Renal pelvis (tissue), 4 donors: Measurements from ENCODE around the gene CUEDC1. TPM values are rescaled to one million over a fixed set of nuclear protein-coding genes. Genes with fewer than 3 reads are reported as not detected.

ENCODE experiments used
- DNase-seq: peaks from one replicate; pipeline ENCODE4 v3.0.0-alpha.2; 2013
- polyA plus RNA-seq, 3 donors: library from polyadenylated mRNA; unstranded; fragments of 120-200 nt; gene quantifications; one replicate each; pipeline ENCODE4 v1.2.1, GENCODE V29; 2013; ENCODE audit not compliant: insufficient read length in 3 of 3

CUEDC1 gene
- polyA plus RNA-seq, 3 donors, result 45.1 to 51.0 (median 46.2) TPM

DNA sequence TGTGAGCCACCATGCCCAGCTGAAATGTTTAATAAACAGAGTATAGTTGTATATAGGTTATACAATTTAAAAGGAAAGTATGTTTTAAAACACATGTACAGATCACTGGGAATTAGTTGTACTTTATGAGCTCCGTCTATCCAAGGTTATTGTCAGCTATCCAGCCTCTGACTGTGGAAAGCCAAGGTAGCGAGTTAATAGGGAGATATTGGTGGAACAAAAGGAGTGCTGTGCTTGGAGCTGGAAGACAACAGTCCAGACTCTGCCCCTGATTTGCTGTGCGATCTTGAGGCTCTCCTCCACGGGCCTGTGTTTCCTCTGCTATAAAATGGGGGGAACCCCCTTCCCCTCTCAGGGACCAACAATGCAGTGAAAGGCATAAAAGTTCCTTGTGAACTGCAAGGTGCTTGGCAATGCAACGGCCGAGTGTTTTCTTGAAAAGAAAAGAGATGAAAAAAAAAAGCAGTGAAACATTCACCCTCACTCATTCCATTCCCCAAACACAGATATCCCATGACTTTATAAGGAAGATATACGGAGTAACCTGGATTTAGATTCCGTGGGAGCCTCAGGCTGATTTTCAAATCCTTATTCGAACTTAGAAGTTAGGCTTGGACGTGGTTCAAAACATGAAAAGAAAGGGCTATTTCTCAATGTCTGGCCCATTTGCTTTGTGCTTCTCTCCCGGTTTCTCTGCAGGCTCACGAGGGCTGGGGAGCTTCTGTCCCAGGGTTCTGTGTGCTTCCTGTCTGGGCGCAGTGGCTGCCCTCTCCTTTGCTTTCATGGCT lies 34.1 kb downstream of the CUEDC1 start:
- DNase-seq, result no peak

DNA sequence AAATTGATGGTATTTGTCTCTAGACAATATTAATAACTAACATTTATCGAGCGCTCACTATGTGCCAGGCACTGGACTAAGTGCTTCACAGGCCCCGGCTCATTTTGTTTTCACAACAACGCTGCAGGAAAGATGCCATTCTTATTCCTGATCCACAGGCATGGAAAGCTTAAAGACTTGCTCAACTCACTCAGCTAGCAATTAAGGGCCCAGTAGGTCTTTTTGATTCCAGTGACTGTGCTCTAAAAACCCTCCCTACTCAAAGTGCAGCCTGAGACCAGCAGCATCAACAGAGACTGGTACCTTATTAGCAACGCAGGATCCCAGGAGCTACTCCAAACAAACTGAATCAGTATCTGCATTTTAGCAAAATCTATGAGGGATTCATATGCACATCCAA lies 35.3 kb downstream of the CUEDC1 start:
- DNase-seq, result no peak

GRCh38 chr17:57918017-57918895 lies 37.0 kb downstream of the CUEDC1 start:
- DNase-seq, result no peak

DNA sequence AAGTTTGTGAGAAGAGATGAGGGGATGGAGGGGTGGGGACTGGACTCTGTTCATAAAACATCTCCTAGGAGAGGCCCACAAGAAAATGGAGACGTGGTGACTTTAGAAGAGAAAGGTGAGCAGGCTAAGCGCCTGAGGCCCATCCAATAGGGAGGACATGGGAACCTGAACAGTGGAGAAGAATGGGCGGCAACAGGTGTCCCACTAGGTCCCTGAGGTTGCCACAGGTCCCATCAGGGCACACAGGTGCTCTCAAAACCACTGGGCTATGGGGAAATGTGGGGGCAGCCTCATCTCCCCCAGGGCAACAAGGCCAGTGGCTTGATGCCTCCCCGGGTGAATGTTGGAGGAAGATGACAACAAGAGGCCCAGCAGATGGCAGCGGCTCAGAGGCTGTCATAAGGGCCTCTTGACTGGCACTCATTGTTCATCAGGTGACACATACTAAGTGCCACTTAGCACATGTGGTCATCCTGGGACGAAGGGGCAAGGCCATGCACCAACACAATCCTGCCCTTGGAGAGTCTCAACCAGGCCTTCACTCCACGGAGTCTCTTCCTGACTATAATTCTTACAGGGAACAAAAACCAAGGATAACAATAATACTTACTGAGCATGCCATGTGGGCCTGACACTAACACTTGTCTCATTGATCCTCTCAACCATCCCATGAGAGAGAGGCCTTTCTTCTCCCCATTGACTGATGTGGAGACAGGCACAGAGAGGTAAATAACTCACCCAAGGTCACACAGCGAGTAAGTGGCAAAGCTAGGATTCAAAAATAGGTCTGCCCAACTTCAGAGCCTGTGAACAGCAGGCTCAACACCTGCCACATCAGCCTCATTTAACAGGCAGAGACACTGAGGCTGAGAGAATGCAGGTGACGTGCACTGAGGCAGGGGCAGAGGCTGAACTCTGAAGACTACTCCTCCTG lies 38.0 kb downstream of the CUEDC1 start:
- no peak for DNase-seq

DNA sequence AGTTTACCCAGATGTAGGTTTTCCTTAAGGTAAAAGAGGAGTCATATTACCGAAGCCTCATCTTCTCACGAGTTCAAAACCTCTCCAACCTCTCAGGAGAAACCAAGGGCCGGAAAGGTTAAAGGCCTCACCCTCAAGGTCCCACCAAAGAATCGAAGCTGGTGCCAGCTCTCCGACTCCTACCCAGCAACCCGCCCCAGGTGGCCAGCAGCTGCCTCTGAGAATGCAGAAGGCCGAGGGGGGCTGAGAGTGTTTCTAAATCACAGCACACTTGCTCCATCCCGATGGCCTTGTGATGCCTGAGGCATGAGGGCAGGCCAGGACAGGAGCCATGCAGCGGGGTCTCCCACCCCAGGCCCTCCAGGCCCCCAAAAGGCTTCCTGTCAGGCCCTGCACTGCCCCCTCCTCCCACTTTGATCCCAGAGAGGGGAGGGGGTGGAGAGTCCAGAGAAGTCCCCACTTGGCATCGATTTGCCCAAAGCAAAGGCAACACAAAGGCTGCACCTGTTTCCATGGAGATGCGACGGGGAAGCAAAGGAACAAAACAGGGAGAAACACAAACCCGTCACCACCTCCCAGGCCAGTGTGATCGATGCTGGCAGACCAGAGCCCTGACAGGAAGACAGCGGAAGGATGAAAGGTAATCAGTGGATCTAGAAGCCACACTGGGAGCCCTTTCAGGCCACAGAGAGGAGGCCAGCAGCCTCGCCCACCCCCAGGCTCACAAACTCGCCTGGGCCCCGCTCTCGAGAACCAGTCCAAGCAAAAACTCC lies 39.0 kb downstream of the CUEDC1 start:
- DNase-seq, result peak; percentile 61

- no peak for DNase-seq
Measured at GRCh38 chr17:57915544-57915943, 39.7 kb downstream of the CUEDC1 start.

GRCh38 chr17:57914273-57915142 lies 40.7 kb downstream of the CUEDC1 start:
- no peak for DNase-seq

GRCh38 chr17:57913575-57914272 lies 41.5 kb downstream of the CUEDC1 start:
- no peak for DNase-seq

GRCh38 chr17:57911834-57912673 lies 43.2 kb downstream of the CUEDC1 start:
- peak; percentile 72 for DNase-seq

DNA sequence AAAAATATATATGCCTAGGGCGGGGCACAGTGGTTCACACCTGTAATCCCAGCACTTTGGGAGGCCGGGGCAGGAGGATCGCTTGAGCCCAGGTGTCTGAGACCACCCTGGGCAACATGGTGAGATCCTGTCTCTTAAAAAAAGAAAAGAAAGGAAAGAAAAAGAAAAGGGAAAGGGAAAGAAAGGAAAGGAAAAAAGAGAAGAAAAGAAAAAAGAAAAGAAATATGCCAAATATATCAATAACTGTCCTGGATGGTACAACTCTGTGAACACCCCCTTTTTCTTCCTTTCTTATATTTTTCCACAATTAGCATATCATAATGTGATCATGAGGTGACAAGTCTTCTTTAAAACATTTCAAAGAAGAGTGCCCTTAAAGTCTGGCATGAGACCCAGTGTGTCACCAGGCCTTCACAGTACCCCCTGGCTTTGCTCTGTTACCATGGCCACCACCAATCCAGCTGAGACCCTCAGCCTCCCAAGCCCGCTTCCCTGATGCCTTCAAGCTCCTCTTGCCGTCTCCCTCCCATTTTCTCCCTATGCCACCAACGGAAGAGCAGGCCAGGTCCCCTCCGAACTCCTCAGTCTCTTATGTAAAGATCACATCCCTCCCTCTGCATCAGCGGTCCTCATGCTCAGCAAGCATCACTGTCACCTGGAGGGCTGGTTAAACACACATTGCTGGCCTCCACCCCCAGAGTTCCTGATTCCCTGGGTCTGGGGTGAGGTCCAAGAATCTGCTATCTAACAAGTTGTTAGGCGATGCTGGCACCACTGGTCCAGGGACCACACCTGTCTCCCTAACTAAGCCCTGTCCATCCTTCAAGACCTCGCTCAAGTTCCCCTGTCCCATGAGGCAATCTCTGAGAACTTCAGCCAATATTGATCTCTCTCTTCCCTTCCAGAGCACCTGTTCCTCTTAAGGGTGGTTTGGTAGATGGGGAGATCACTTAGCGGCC lies 44.5 kb downstream of the CUEDC1 start:
- no peak for DNase-seq

DNA sequence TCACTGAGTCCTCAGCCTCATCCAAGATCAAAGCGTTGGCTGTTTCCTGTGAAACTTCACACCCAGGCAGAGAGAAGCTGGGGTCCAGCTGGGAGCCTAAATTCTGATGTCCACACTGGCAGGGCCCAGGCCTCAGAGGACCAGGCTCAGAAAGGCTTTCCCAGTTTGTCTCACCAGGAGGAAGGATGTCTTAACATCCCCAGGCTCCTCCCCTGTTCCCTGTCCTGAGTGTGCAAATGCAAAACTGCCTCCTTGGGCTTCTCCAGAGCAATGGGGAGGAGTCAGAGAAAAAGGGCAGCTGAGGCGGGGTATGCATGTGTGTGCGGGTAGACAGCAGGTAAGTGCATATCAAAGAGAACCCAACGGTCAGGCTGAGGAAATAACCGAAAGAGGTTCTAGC lies 45.7 kb downstream of the CUEDC1 start:
- DNase-seq, result no peak

DNA sequence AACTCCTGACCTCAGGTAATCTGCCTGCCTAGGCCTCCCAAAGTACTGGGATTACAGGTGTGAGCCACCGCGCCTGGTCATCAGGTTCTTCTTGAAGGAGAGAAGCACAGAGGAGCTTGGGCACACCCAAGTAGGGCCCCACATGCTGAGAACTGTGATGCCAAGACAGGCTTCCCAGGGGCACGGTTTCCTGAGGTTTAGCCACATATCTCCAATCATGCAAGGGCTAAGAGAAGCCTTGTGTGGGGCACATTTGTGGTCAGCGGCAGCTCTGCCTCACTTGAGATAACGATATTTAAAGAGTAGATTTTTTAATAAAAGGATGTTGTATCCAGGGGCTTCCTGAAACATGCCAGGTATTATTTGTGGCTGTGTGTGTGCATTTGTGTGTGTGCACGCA lies 46.9 kb downstream of the CUEDC1 start:
- no peak for DNase-seq

DNA sequence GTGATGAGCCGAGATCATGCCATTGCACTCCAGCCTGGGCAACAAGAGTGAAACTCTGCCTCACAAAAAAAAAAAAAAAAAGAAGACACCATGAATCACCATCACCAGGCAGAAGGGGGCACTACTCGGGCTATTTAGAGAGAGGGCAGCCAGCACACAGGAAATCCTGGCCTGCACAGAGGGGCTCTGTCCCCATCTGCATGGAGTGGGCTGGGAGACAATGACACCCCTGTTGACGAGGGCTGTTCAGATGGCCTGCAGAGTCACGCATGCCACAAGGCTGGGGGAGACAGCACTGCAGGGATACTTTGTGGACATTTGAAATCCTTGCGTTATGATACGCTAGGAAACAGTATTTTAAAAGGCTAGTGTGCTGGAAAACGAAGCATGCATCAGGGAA lies 48.3 kb downstream of the CUEDC1 start:
- DNase-seq, result no peak

GRCh38 chr17:57905875-57906455 lies 49.2 kb downstream of the CUEDC1 start:
- no peak for DNase-seq

- no peak for DNase-seq
Measured at GRCh38 chr17:57903961-57904360, 51.3 kb downstream of the CUEDC1 start.

DNA sequence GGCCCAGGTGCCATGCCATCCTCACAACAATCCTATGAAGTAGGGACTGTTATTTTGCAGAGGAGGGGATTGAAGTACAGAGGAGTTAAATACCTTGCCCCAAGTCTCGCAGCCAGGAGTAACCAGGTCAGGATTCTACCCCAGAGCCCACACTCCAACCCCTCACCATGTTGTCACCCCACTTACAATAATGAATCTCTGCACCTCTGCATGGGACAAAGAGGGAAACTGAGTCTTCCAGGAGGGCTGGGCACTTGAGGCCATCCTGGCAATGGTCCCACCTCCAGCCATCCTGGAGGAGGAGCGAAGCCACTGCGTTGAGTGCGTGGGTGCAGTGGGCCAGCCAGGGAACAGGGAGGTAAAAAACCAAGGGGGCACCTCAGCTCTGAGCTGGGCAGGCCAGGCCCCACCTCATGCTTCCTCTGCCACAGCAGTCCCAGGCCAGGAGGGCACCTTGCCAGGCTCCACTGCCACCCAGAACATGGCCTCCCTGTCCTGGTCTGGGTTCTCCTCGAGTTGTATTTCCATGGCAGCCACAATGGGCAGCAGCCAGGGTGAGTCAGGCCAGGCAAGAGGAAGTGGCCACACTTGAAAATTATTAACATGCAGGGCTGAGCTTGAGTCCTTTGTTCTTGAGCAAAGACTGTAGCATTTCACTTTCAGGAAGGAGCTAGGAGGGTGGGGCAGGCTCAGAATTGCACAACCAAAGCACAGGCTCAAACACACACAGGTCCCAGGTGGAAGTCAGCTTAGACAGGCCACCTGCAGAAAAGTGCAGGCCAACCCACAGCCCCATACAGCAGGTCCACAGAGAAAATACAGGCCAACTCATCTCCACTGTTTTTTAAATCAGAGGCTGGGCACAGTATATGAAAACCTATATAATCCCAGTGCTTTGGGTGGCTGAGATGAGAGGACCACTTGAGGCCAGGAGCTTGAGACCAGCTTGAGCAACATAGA lies 52.1 kb downstream of the CUEDC1 start:
- DNase-seq, result peak; percentile 72
